Bronchial epithelial cell (primary cell): Measurements from ENCODE around the gene LIN7A. TPM values are rescaled to one million over a fixed set of nuclear protein-coding genes. Genes with fewer than 3 reads are reported as not detected.
A peak's percentile ranks its signal among the peaks of the same experiment; 100 is the strongest.

Experiments used
- DNase-seq: peaks from one replicate; pipeline ENCODE4 v3.0.0-alpha.2; 2010; ENCODE audit warnings: low read depth
- FAIRE-seq: peaks from 2 replicates; lab custom pipeline; 2011; peaks lifted over from hg19 to GRCh38; lab: Jason Lieb, UNC
- H3K27me3 ChIP-seq: 2 replicates; pipeline ENCODE4 v1.5.1; 2011; ENCODE audit warnings: low read length; ENCODE audit not compliant: control insufficient read depth, insufficient read depth
- H3K36me3 ChIP-seq: 2 replicates; pipeline ENCODE4 v1.5.1; 2011; ENCODE audit warnings: low read length; ENCODE audit not compliant: control insufficient read depth, insufficient read depth
- H3K4me3 ChIP-seq: 2 replicates; pipeline ENCODE4 v1.5.1; 2011; ENCODE audit warnings: mild to moderate bottlenecking, low read depth, low read length, control low read depth
- CTCF ChIP-seq: IDR thresholded peaks from 2 replicates; pipeline ENCODE4 v1.5.1; 2011; ENCODE audit warnings: mild to moderate bottlenecking, moderate library complexity, low read length, control low read depth, inconsistent platforms; ENCODE audit not compliant: insufficient read depth, severe bottlenecking
- total RNA-seq: library from RNA; depleted of rRNA; stranded (reverse); fragments of >200 nt; gene quantifications from 2 replicates; pipeline ENCODE4 v1.2.1, GENCODE V29; 2014

LIN7A gene
- total RNA-seq, 1 donor from 2014 or later, result under 0.01 TPM

- Histone ChIP-seq H3K27me3 (no peaks in the 10 kb centered on the region), H3K36me3 (no peaks in the 10 kb centered on the region), H3K4me3 (no peak overlapping the region)
- no peak for TF ChIP-seq CTCF
- FAIRE-seq (no peak), DNase-seq (no peak)
Observed at GRCh38 chr12:80917651-80918050, 20.1 kb downstream of the LIN7A start.

GRCh38 chr12:80912901-80913770 is 24.6 kb downstream of the LIN7A start:
- no peak overlapping the region for H3K4me3 ChIP-seq
- no peak for TF ChIP-seq CTCF
- no peaks in the 10 kb centered on the region for H3K36me3 ChIP-seq
- H3K27me3 ChIP-seq, result no peaks in the 10 kb centered on the region
- FAIRE-seq (no peak), DNase-seq (peak; percentile 44)

GRCh38 chr12:80909370-80909769 is 28.4 kb downstream of the LIN7A start:
- H3K36me3 ChIP-seq, result no peaks in the 10 kb centered on the region
- FAIRE-seq (no peak), DNase-seq (no peak)
- no peaks in the 10 kb centered on the region for H3K27me3 ChIP-seq
- no peak overlapping the region for H3K4me3 ChIP-seq
- no peak for TF ChIP-seq CTCF

- H3K36me3 ChIP-seq, result no peaks in the 10 kb centered on the region
- DNase-seq (no peak), FAIRE-seq (no peak)
- H3K27me3 ChIP-seq, result no peaks in the 10 kb centered on the region
- no peak for TF ChIP-seq CTCF
- no peak overlapping the region for H3K4me3 ChIP-seq
Observed at GRCh38 chr12:80902711-80903110, 35.0 kb downstream of the LIN7A start.

- no peak for FAIRE-seq
- no peak for DNase-seq
- no peaks in the 10 kb centered on the region for H3K36me3 ChIP-seq
- no peaks in the 10 kb centered on the region for H3K27me3 ChIP-seq
- TF ChIP-seq CTCF, result no peak
- H3K4me3 ChIP-seq, result no peak overlapping the region
Observed at GRCh38 chr12:80901661-80902060, 36.1 kb downstream of the LIN7A start.
